HepG2 (cell line): ENCODE data around the gene HEXIM1. TPM values are rescaled to one million over a fixed set of nuclear protein-coding genes. Genes with fewer than 3 reads are reported as not detected.
A peak's percentile ranks its signal among the peaks of the same experiment; 100 is the strongest.

Experiments used
- AFF4 ChIP-seq: sonication (generic); formaldehyde crosslinking; IDR thresholded peaks from 2 replicates; pipeline ENCODE4 v1.4.0; 2020; ENCODE audit warnings: missing genetic modification reagents
- E2F1 ChIP-seq: sonication (generic); formaldehyde crosslinking; IDR thresholded peaks from 2 replicates; pipeline ENCODE4 v1.5.0; 2020; ENCODE audit warnings: missing genetic modification reagents
- ETV5 ChIP-seq: IDR thresholded peaks from 2 replicates; pipeline ENCODE4 v1.6.1; 2018; ENCODE audit warnings: missing biosample characterization, missing genetic modification reagents, inconsistent platforms, borderline replicate concordance
- FOXJ3 ChIP-seq: sonication (generic); formaldehyde crosslinking; IDR thresholded peaks from 2 replicates; pipeline ENCODE4 v1.4.0; 2020; ENCODE audit warnings: missing genetic modification reagents, mild to moderate bottlenecking, borderline replicate concordance
- HNF4A ChIP-seq: sonication (generic); formaldehyde crosslinking; IDR thresholded peaks from 2 replicates; pipeline ENCODE4 v1.4.0; 2020; ENCODE audit warnings: missing genetic modification reagents
- KLF16 ChIP-seq, 2 experiments: sonication (generic) in 1 of 2; formaldehyde crosslinking in 1 of 2; IDR thresholded peaks; 2 replicates each; pipeline versions ENCODE4 v1.6.1 to v1.8.0; 2016 to 2023; ENCODE audit warnings: missing genetic modification reagents in 2 of 2, missing compliant biosample characterization in 1 of 2
- NFKB2 ChIP-seq: sonication (generic); formaldehyde crosslinking; IDR thresholded peaks from 2 replicates; pipeline ENCODE4 v1.4.0; 2020; ENCODE audit warnings: missing genetic modification reagents, borderline replicate concordance
- NR2F2 ChIP-seq: IDR thresholded peaks from 2 replicates; pipeline ENCODE4 v1.6.1; 2012; ENCODE audit warnings: low read depth, inconsistent platforms, borderline replicate concordance
- SOX6 ChIP-seq, 2 experiments: fragments of 450-650 bp in 1 of 2; sonication (generic) in 1 of 2; formaldehyde crosslinking in 1 of 2; IDR thresholded peaks; 2 replicates each; pipeline versions ENCODE4 v1.4.0 to v1.6.1; 2017 to 2020; ENCODE audit warnings: antibody characterized with exemption in 1 of 2, mild to moderate bottlenecking in 1 of 2, missing genetic modification reagents in 1 of 2
- TFDP2 ChIP-seq: sonication (generic); formaldehyde crosslinking; IDR thresholded peaks from 2 replicates; pipeline ENCODE4 v1.4.0; 2020; ENCODE audit warnings: missing genetic modification reagents
- THAP11 ChIP-seq: IDR thresholded peaks from 2 replicates; pipeline ENCODE4 v1.6.1; 2016; ENCODE audit warnings: missing biosample characterization, missing genetic modification reagents
- UBTF ChIP-seq: sonication (generic); formaldehyde crosslinking; IDR thresholded peaks from 2 replicates; pipeline ENCODE4 v1.4.0; 2020; ENCODE audit warnings: mild to moderate bottlenecking, missing genetic modification reagents
- ZFX ChIP-seq: sonication (generic); formaldehyde crosslinking; IDR thresholded peaks from 2 replicates; pipeline ENCODE4 v1.4.0; 2020; ENCODE audit warnings: mild to moderate bottlenecking, low read depth, missing genetic modification reagents, moderate library complexity
- ZNF180 ChIP-seq: sonication (generic); formaldehyde crosslinking; IDR thresholded peaks from 2 replicates; pipeline ENCODE4 v1.4.0; 2020; ENCODE audit warnings: low read depth, missing genetic modification reagents, borderline replicate concordance
- ZNF20 ChIP-seq: sonication (generic); formaldehyde crosslinking; IDR thresholded peaks from 2 replicates; pipeline ENCODE4 v1.4.0; 2020; ENCODE audit warnings: mild to moderate bottlenecking, moderate library complexity, missing genetic modification reagents
- ZNF496 ChIP-seq: sonication (generic); formaldehyde crosslinking; IDR thresholded peaks from 2 replicates; pipeline ENCODE4 v1.8.1; 2023; ENCODE audit warnings: mild to moderate bottlenecking, moderate library complexity, missing genetic modification reagents; ENCODE audit not compliant: insufficient replicate concordance
- ZNF567 ChIP-seq: sonication (generic); formaldehyde crosslinking; IDR thresholded peaks from 2 replicates; pipeline ENCODE4 v1.8.1; 2023; ENCODE audit warnings: mild to moderate bottlenecking, missing genetic modification reagents, borderline replicate concordance
- ZNF605 ChIP-seq: sonication (generic); formaldehyde crosslinking; IDR thresholded peaks from 2 replicates; pipeline ENCODE4 v1.8.0; 2022; ENCODE audit warnings: mild to moderate bottlenecking, missing genetic modification reagents
- ZNF660 ChIP-seq: sonication (generic); formaldehyde crosslinking; IDR thresholded peaks from 2 replicates; pipeline ENCODE4 v1.5.1; 2020; ENCODE audit warnings: mild to moderate bottlenecking, low read depth, missing genetic modification reagents, borderline replicate concordance
- polyA plus RNA-seq, 8 experiments: library from polyadenylated mRNA; depleted of rRNA in 3 of 8; stranded (reverse) in 7 of 8; unstranded in 1 of 8; fragments of >200 nt; fragmentation: Illumina TruSeq in 4 of 8; extraction: Trizol in 4 of 8; gene quantifications; 2 replicates each; pipeline versions ENCODE4 v1.2.1 to v1.2.3, GENCODE V29; 2011 to 2016; ENCODE audit warnings: low read depth in 4 of 8, missing spikeins in 1 of 8, mixed read lengths in 1 of 8; ENCODE audit not compliant: insufficient read depth in 1 of 8
- total RNA-seq, 5 experiments: library from RNA; depleted of rRNA; stranded (reverse); fragments of >200 nt; fragmentation: Illumina TruSeq; extraction: Trizol; gene quantifications; 2 replicates each; pipeline ENCODE4 v1.2.3, GENCODE V29; 2016; ENCODE audit warnings: low read depth in 1 of 5
- TF ChIP-seq, protein P1 (sequence below): sonication (generic); formaldehyde crosslinking; IDR thresholded peaks from 2 replicates; pipeline ENCODE4 v1.4.0; 2020; ENCODE audit warnings: missing genetic modification reagents

Gene HEXIM1
- total and polyA plus RNA-seq, 2 of the 13 experiments (the other 11 are each of a cell fraction or from before 2014, with no cell fraction given), result 10.5 to 16.6 TPM

GRCh38 chr17:45200701-45201100 lies 52.4 kb downstream of the HEXIM1 start (continued):
- TF ChIP-seq UBTF (CRISPR knock-in tag) (peak; percentile 17; the same call in 1 of the 2 replicates), FOXJ3 (CRISPR knock-in tag) (no peak), ZNF496 (CRISPR knock-in tag) (no peak), E2F1 (CRISPR knock-in tag) (no peak), ZNF20 (CRISPR knock-in tag) (no peak), ZNF180 (CRISPR knock-in tag) (no peak), TFDP2 (CRISPR knock-in tag) (no peak), NR2F2 (peak; percentile 43; the same call in 1 of the 2 replicates), ZFX (CRISPR knock-in tag) (no peak), SOX6 (IDR thresholded peaks at IDR 0.05) (no peak), SOX6 (CRISPR knock-in tag; IDR thresholded peaks at IDR 0.05) (peak; percentile 80), ZNF605 (CRISPR knock-in tag) (peak; percentile 43; the same call in 1 of the 2 replicates), KLF16 (CRISPR knock-in tag; IDR thresholded peaks at IDR 0.05) (peak in 1 of 2 experiments; percentile 47; a peak in 1 of 4 replicates), HNF4A (CRISPR knock-in tag) (peak; percentile 27; the same call in 1 of the 2 replicates), AFF4 (CRISPR knock-in tag) (no peak), THAP11 (CRISPR knock-in tag) (peak; percentile 58), NFKB2 (CRISPR knock-in tag) (no peak), ETV5 (peak; percentile 15; the same call in 1 of the 2 replicates), ZNF660 (CRISPR knock-in tag) (no peak), ZNF567 (CRISPR knock-in tag) (no peak)
- TF ChIP-seq, protein P1, sequence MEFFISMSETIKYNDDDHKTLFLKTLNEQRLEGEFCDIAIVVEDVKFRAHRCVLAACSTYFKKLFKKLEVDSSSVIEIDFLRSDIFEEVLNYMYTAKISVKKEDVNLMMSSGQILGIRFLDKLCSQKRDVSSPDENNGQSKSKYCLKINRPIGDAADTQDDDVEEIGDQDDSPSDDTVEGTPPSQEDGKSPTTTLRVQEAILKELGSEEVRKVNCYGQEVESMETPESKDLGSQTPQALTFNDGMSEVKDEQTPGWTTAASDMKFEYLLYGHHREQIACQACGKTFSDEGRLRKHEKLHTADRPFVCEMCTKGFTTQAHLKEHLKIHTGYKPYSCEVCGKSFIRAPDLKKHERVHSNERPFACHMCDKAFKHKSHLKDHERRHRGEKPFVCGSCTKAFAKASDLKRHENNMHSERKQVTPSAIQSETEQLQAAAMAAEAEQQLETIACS (CRISPR knock-in tag), result no peak
